HG03196 (cell line): ENCODE results near the gene FOXP4.

Experiments
- ATAC-seq: cut with Tn5 transposase; IDR thresholded peaks from one replicate; pipeline ENCODE4 v1.9.1; 2021; ENCODE audit not compliant: unreplicated experiment

Gene FOXP4

GRCh38 chr6:41563060-41563776, 17.0 kb downstream of the FOXP4 start:
- no peak for ATAC-seq

DNA sequence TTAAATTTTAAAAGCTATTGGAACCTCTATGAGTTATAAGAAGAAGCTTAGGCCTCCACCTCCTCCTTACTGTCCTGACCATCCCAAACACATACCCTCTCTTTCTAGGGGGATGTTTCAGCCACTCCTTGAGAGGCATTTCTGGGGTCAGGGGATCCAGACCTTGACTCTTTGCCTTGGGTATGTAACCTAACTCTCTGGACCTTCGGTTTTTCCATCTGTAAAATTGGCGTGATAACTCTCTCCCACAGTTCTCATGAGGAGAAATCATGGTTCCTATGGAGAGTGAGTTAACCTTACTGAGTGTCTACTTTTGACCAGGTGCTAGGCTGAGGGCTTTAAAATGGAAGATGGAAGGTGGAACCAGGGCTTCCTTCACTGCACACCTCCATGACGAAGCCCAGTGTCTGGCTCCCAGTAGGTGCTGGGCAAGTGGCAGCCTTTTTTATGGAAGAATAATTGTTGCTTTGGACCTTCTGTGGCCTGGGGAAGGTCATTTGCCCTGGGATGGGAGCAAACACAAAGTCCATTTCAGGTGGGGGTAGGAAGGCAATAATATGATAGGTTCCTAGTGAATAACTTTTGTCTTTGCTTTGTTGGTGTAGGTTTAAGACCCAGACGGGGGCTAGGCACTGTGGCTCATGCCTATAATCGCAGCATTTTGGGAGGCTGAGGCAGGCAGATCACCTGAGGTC, 18.4 kb downstream of the FOXP4 start:
- ATAC-seq, result no peak

DNA sequence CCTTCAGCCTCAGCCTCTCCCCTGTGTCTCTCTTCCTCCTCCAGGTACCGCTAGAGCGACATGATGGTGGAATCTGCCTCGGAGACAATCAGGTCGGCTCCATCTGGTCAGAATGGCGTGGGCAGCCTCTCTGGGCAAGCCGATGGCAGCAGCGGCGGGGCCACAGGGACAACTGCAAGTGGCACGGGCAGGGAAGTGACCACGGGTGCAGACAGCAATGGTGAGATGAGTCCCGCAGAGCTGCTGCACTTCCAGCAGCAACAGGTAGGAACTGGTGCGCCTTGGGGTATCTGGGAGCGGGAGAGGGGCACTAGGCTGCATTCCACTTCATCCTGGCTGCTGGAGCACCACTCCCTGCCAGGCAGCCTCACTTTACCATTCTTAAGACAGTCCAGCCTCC, 19.5 kb downstream of the FOXP4 start:
- no peak for ATAC-seq

- no peak for ATAC-seq
Observed at GRCh38 chr6:41566961-41567360, 20.8 kb downstream of the FOXP4 start.

- ATAC-seq, result no peak
Observed at GRCh38 chr6:41567684-41568083, 21.5 kb downstream of the FOXP4 start.

- ATAC-seq, result no peak
Observed at GRCh38 chr6:41568202-41568584, 22.0 kb downstream of the FOXP4 start.

DNA sequence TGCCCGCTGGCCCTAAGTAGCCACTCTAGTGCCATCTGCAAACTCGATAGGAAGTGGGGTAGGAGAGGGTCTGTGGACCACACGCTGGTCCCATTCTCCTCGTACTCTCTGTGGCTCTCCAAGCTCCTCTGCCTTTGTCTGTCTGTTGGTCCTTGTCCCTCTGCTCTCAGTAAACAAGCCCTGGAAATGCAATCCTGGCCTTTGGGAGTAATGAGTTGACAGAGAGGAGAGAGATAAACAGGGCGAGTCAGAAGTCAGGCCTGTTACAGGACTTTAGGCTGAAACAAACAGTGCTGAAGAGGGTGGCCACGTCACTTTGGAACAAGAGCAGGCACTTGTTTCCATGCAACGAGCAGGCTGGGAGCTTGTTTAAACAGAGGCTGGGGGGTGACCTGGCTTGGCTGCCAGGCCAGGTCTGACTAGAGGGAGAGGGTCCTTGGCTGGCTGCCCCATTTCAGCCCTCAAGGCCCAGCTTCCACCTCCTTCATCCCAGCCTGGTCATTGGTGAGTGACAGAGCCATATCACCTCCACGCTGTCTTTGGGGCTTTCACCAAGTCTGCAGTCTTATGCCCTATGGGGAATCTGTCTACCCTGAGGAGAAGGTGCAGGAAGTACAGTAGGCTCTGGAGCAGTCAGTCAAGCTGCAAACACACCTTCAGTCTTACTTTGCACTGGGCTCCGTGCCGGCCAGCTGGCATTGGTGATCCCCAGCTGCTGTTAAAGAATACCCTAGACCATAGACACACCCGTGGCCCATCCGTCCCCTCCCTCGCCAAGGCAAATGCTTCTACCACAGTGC, 22.6 kb downstream of the FOXP4 start:
- ATAC-seq, result no peak

GRCh38 chr6:41570259-41570615, 24.1 kb downstream of the FOXP4 start:
- ATAC-seq, result no peak

DNA sequence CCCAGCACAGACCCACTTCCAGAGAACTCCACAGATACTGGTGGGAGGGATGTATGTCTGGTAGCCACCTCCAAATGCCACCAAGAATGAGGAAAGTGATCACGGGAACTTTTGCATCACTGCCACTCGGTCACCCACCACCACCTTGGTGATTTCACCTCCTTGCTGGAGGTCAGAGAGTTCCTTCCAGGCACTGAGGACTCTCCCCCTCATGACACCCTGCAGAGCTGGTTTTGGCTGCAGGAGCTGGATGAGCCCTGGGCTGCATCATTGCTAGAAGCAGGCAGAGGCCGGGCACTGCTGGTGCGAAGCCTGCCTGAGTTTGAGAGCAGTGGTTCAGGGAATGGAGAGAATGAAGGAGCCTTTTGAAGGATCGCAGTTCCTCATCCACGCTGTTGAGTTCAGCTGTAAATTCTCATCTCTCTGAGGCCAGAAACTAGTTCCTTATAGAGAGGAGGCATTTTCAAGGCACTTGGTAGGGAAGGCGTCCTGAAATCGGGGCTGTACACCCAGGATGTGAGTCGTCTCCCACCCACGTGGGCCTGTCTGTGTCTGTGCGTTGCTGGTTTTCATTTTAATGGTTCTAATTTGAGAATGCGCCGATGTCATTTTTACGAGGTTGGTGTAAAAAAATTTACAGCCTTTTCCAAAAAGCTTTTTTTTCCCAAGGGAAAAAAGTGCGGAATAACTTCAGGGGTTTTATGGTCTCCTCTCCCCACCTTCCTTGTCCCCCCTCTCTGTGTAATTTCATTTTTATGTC, 25.0 kb downstream of the FOXP4 start:
- ATAC-seq, result no peak

GRCh38 chr6:41572613-41573012, 26.4 kb downstream of the FOXP4 start:
- ATAC-seq, result no peak

- no peak for ATAC-seq
Observed at GRCh38 chr6:41573276-41573675, 27.1 kb downstream of the FOXP4 start.

GRCh38 chr6:41573985-41574384, 27.8 kb downstream of the FOXP4 start:
- ATAC-seq, result no peak

- no peak for ATAC-seq
Observed at GRCh38 chr6:41575598-41575997, 29.4 kb downstream of the FOXP4 start.

- ATAC-seq, result no peak
Observed at GRCh38 chr6:41576667-41577066, 30.5 kb downstream of the FOXP4 start.

GRCh38 chr6:41577356-41578216, 31.4 kb downstream of the FOXP4 start:
- no peak for ATAC-seq

GRCh38 chr6:41578217-41579087, 32.3 kb downstream of the FOXP4 start:
- no peak for ATAC-seq

- no peak for ATAC-seq
Observed at GRCh38 chr6:41579088-41579610, 33.0 kb downstream of the FOXP4 start.

DNA sequence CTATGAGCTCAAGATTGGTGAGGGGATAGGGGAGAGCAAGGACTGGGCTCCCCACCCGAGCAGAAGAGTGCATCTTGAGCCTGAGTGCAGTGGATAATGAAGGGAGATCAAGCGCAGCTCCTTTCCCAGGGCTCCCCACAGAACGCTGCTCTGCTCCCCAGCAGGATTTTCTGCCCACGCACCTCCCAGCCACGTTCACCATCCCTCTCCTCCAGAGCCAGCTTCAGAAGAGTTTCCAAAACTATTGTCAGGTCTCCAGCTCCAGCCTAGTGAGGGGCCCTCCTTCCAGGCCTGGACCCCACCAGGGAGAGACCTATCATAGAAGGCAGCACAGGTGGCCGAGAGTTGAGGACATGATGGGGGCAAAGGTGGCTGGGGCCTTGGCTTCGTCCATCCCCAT, 34.5 kb downstream of the FOXP4 start:
- ATAC-seq, result no peak

DNA sequence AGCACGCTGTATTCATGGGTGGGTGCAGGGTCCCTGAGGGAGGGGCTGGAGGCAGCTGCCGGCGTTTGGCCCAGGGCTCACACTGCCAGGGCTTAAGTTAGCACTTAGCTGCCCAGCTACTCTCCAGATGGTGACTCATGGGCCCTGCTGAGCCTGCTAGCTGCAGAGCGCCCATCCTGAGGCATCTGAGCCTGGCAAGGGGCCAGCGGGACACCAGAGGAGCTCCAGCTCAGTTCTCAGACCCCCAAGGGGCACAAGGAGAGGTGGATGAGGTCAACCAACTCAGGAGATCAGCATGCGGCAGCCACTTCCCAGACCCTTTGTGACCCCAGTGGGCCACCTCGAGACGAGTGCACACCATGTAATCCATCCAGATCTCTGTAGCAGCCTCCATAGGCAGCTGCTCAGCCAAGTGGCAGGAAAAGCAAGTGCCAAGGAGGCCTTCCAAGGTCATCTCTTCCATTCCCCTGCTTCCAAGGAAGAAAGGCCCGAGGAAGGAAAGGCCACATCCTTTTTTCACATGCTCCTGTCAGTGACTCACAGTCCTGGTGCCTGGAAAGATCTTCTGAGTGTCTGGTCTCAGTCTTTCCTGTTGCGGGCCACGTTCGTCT, 35.3 kb downstream of the FOXP4 start:
- no peak for ATAC-seq
